GM21423 (cell line): ENCODE data around the gene BTBD16.

Source experiments
- ATAC-seq: cut with Tn5 transposase; IDR thresholded peaks from one replicate; pipeline ENCODE4 v1.9.1; 2021; ENCODE audit warnings: mild to moderate bottlenecking, moderate library complexity; ENCODE audit not compliant: unreplicated experiment

BTBD16 gene

GRCh38 chr10:122362621-122363020 lies 91.5 kb downstream of the BTBD16 start:
- no peak for ATAC-seq

GRCh38 chr10:122363311-122363710 lies 92.2 kb downstream of the BTBD16 start:
- no peak for ATAC-seq

GRCh38 chr10:122363722-122364463 lies 92.8 kb downstream of the BTBD16 start:
- ATAC-seq: no peak

GRCh38 chr10:122368502-122369254 lies 97.6 kb downstream of the BTBD16 start:
- ATAC-seq: no peak

GRCh38 chr10:122373108-122373507 lies 102.0 kb downstream of the BTBD16 start:
- no peak for ATAC-seq

GRCh38 chr10:122373721-122374120 lies 102.6 kb downstream of the BTBD16 start:
- no peak for ATAC-seq

GRCh38 chr10:122374237-122374858 lies 103.3 kb downstream of the BTBD16 start, which contains the start of gene PLEKHA1:
Gene PLEKHA1 (plus strand): TSS chr10:122374708. CDS start chr10:122393201, 18,493 bp downstream.
- ATAC-seq: peak; percentile 92

- peak; percentile 43 for ATAC-seq
These were observed 104.0 kb downstream of the BTBD16 start for GRCh38 chr10:122374859-122375678.

GRCh38 chr10:122375679-122376160 lies 104.6 kb downstream of the BTBD16 start:
- ATAC-seq: no peak

- ATAC-seq: no peak
These were observed 105.4 kb downstream of the BTBD16 start for GRCh38 chr10:122376364-122376961.

- no peak for ATAC-seq
These were observed 107.9 kb downstream of the BTBD16 start for GRCh38 chr10:122379041-122379440.

- no peak for ATAC-seq
These were observed 108.4 kb downstream of the BTBD16 start for GRCh38 chr10:122379537-122379936.

- no peak for ATAC-seq
These were observed 109.6 kb downstream of the BTBD16 start for GRCh38 chr10:122380703-122381102.

- no peak for ATAC-seq
These were observed 110.6 kb downstream of the BTBD16 start for GRCh38 chr10:122381680-122382079.

- ATAC-seq: no peak
These were observed 115.4 kb downstream of the BTBD16 start for GRCh38 chr10:122386514-122386913.

- ATAC-seq: no peak
These were observed 116.5 kb downstream of the BTBD16 start for GRCh38 chr10:122387572-122387971.
